Measurements from ENCODE around the gene PCGF2. TPM values are rescaled to one million over a fixed set of nuclear protein-coding genes. Genes with fewer than 3 reads are reported as not detected.

Gene PCGF2
- polyA plus RNA-seq, 1 donor from 2014 or later: 11.7 TPM

DNA sequence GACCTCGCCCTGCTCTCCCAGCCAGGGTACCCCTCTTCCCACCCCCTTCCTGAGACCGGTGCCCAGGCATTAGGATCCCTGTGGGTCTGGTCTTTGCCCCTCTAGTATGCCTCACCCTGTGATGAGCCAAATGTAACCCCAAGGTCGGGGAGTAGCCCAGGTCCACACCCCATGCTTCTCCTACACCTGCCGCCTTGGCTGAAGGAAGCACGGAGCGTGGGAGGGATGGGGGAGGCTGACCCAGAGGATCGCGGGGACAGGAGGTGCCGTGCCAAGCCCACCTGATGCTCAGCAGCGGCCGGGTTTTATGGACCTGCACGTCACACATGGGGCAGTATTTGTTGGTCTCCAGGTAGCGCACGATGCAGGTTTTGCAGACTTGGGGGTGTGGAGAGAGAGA is 8.8 kb downstream of the PCGF2 start:
- H3K9me3 ChIP-seq (ENCODE audit: low read length): no peaks in the 10 kb centered on the region
- no peak for TF ChIP-seq EP300 (conservative IDR thresholded peaks at IDR 0.05; ENCODE audit: poor library complexity, severe bottlenecking)
- no peak for TF ChIP-seq RAD21 (conservative IDR thresholded peaks at IDR 0.05)
- TF ChIP-seq POLR2AphosphoS5 (IDR thresholded peaks at IDR 0.05): no peak
- no peak for TF ChIP-seq TAF1 (IDR thresholded peaks at IDR 0.05; ENCODE audit: low read depth)
- TF ChIP-seq SMC3 (conservative IDR thresholded peaks at IDR 0.05; ENCODE audit: poor library complexity): no peak
- no peak for TF ChIP-seq MXI1 (conservative IDR thresholded peaks at IDR 0.05; ENCODE audit: poor library complexity, severe bottlenecking)
- no peak for TF ChIP-seq EZH2 (IDR thresholded peaks at IDR 0.05; ENCODE audit: borderline replicate concordance, insufficient read depth, low read length, poor library complexity, severe bottlenecking)
- TF ChIP-seq, protein P1, sequence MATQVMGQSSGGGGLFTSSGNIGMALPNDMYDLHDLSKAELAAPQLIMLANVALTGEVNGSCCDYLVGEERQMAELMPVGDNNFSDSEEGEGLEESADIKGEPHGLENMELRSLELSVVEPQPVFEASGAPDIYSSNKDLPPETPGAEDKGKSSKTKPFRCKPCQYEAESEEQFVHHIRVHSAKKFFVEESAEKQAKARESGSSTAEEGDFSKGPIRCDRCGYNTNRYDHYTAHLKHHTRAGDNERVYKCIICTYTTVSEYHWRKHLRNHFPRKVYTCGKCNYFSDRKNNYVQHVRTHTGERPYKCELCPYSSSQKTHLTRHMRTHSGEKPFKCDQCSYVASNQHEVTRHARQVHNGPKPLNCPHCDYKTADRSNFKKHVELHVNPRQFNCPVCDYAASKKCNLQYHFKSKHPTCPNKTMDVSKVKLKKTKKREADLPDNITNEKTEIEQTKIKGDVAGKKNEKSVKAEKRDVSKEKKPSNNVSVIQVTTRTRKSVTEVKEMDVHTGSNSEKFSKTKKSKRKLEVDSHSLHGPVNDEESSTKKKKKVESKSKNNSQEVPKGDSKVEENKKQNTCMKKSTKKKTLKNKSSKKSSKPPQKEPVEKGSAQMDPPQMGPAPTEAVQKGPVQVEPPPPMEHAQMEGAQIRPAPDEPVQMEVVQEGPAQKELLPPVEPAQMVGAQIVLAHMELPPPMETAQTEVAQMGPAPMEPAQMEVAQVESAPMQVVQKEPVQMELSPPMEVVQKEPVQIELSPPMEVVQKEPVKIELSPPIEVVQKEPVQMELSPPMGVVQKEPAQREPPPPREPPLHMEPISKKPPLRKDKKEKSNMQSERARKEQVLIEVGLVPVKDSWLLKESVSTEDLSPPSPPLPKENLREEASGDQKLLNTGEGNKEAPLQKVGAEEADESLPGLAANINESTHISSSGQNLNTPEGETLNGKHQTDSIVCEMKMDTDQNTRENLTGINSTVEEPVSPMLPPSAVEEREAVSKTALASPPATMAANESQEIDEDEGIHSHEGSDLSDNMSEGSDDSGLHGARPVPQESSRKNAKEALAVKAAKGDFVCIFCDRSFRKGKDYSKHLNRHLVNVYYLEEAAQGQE (IDR thresholded peaks at IDR 0.05; ENCODE audit: borderline replicate concordance): no peak
- TF ChIP-seq, protein P2, sequence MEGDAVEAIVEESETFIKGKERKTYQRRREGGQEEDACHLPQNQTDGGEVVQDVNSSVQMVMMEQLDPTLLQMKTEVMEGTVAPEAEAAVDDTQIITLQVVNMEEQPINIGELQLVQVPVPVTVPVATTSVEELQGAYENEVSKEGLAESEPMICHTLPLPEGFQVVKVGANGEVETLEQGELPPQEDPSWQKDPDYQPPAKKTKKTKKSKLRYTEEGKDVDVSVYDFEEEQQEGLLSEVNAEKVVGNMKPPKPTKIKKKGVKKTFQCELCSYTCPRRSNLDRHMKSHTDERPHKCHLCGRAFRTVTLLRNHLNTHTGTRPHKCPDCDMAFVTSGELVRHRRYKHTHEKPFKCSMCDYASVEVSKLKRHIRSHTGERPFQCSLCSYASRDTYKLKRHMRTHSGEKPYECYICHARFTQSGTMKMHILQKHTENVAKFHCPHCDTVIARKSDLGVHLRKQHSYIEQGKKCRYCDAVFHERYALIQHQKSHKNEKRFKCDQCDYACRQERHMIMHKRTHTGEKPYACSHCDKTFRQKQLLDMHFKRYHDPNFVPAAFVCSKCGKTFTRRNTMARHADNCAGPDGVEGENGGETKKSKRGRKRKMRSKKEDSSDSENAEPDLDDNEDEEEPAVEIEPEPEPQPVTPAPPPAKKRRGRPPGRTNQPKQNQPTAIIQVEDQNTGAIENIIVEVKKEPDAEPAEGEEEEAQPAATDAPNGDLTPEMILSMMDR (IDR thresholded peaks at IDR 0.05; ENCODE audit: poor library complexity, severe bottlenecking): no peak
- H3K27ac ChIP-seq (ENCODE audit: low read length): no peak overlapping the region
- H3K4me3 ChIP-seq (ENCODE audit: low read length): no peak overlapping the region
- peaks cover 23% of the 10 kb centered on the region for H4K20me1 ChIP-seq (ENCODE audit: insufficient read depth)
- no peak overlapping the region for H2AFZ ChIP-seq (ENCODE audit: low read depth, low read length)
- H3K9me2 ChIP-seq (ENCODE audit: insufficient read depth, low read length): no peaks in the 10 kb centered on the region
- no peaks in the 10 kb centered on the region for H3K36me3 ChIP-seq (ENCODE audit: insufficient read depth, low read length)
- H3K27me3 ChIP-seq (ENCODE audit: insufficient read depth, low read depth, low read length): no peaks in the 10 kb centered on the region
- no peak overlapping the region for H3K9ac ChIP-seq (ENCODE audit: low read length)
- H3K79me2 ChIP-seq (replicated peaks; ENCODE audit: insufficient read depth, low read length): peaks cover 44% of the 10 kb centered on the region
- H3F3A ChIP-seq (ENCODE audit: insufficient read depth, low read length, poor library complexity, severe bottlenecking): no peaks in the 10 kb centered on the region
- H3K4me2 ChIP-seq (ENCODE audit: low read length): no peak overlapping the region

DNA sequence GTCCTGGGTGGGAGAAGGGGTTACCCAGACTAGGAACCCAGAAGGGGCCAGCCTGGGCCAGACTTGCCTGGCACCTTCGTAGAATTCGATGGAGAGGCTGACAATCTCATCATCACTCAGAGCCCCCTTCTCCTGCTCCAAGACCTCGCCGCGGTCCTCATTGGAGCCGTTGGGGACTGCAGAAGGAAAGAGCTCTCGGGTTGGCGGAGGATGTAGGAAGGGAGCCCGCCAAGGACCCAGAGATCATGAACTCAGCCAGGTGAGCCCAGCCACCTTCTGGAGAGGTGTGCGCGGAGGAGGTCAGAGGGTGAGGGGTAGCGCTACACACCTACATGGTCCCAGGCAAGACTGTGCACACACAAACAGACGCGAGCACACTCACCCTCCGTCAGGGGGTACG is 9.4 kb downstream of the PCGF2 start:
- Histone ChIP-seq H3K36me3 (ENCODE audit: insufficient read depth, low read length) (no peaks in the 10 kb centered on the region), H3F3A (ENCODE audit: insufficient read depth, low read length, poor library complexity, severe bottlenecking) (no peaks in the 10 kb centered on the region), H3K4me2 (ENCODE audit: low read length) (no peak overlapping the region), H3K9me2 (ENCODE audit: insufficient read depth, low read length) (no peaks in the 10 kb centered on the region), H4K20me1 (ENCODE audit: insufficient read depth) (peaks cover 23% of the 10 kb centered on the region), H3K27me3 (ENCODE audit: insufficient read depth, low read depth, low read length) (no peaks in the 10 kb centered on the region), H3K79me2 (replicated peaks; ENCODE audit: insufficient read depth, low read length) (peaks cover 38% of the 10 kb centered on the region), H3K9ac (ENCODE audit: low read length) (no peak overlapping the region), H3K4me3 (ENCODE audit: low read length) (no peak overlapping the region), H3K27ac (ENCODE audit: low read length) (no peak overlapping the region), H3K9me3 (ENCODE audit: low read length) (no peaks in the 10 kb centered on the region), H2AFZ (ENCODE audit: low read depth, low read length) (no peak overlapping the region)
- TF ChIP-seq POLR2AphosphoS5 (IDR thresholded peaks at IDR 0.05) (no peak), MXI1 (conservative IDR thresholded peaks at IDR 0.05; ENCODE audit: poor library complexity, severe bottlenecking) (no peak), EZH2 (IDR thresholded peaks at IDR 0.05; ENCODE audit: borderline replicate concordance, insufficient read depth, low read length, poor library complexity, severe bottlenecking) (no peak), SMC3 (conservative IDR thresholded peaks at IDR 0.05; ENCODE audit: poor library complexity) (no peak), RAD21 (conservative IDR thresholded peaks at IDR 0.05) (no peak), TAF1 (IDR thresholded peaks at IDR 0.05; ENCODE audit: low read depth) (no peak), EP300 (conservative IDR thresholded peaks at IDR 0.05; ENCODE audit: poor library complexity, severe bottlenecking) (no peak)
- TF ChIP-seq, protein P2 (IDR thresholded peaks at IDR 0.05; ENCODE audit: poor library complexity, severe bottlenecking): no peak
- TF ChIP-seq, protein P1 (IDR thresholded peaks at IDR 0.05; ENCODE audit: borderline replicate concordance): no peak

Data from neural cell (in vitro differentiated cells).